Liver (tissue), 9 donors: ENCODE results near the gene GHRL. TPM values are rescaled to one million over a fixed set of nuclear protein-coding genes. Genes with fewer than 3 reads are reported as not detected.

ENCODE experiments used
- DNase-seq: peaks from one replicate; pipeline ENCODE4 v3.0.0-alpha.2; 2017; ENCODE audit warnings: low spot score
- H3K27ac ChIP-seq, 2 donors: one replicate each; pipeline ENCODE4 v1.7.0; 2013; ENCODE audit warnings: inconsistent platforms in 2 of 2, low read length in 2 of 2, control low read depth in 1 of 2, low read depth in 1 of 2, mild to moderate bottlenecking in 1 of 2
- H3K27me3 ChIP-seq, 4 donors: one replicate each; pipeline versions ENCODE4 v1.6.1 to v1.7.0; 2013; ENCODE audit warnings: low read length in 3 of 4, inconsistent platforms in 1 of 4, mild to moderate bottlenecking in 1 of 4, moderate library complexity in 1 of 4; ENCODE audit not compliant: control insufficient read depth in 4 of 4, insufficient read depth in 4 of 4
- H3K36me3 ChIP-seq, 4 donors: one replicate each; pipeline versions ENCODE4 v1.6.1 to v1.7.0; 2013; ENCODE audit warnings: low read length in 3 of 4, mild to moderate bottlenecking in 3 of 4, low read depth in 1 of 4, moderate library complexity in 1 of 4; ENCODE audit not compliant: control insufficient read depth in 4 of 4, insufficient read depth in 3 of 4
- H3K4me1 ChIP-seq, 4 donors: one replicate each; pipeline versions ENCODE4 v1.6.1 to v1.7.0; 2013; ENCODE audit warnings: low read length in 3 of 4, mild to moderate bottlenecking in 3 of 4, moderate library complexity in 1 of 4; ENCODE audit not compliant: control insufficient read depth in 4 of 4, insufficient read depth in 4 of 4
- H3K4me3 ChIP-seq, 3 donors: one replicate each; pipeline versions ENCODE4 v1.6.1 to v1.7.0; 2013; ENCODE audit warnings: low read length in 3 of 3, control low read depth in 1 of 3, low read depth in 1 of 3, mild to moderate bottlenecking in 1 of 3
- H3K9ac ChIP-seq, 2 donors: one replicate each; pipeline ENCODE4 v1.7.0; 2013; ENCODE audit warnings: low read length in 2 of 2, mild to moderate bottlenecking in 2 of 2, moderate library complexity in 2 of 2, control low read depth in 1 of 2, low read depth in 1 of 2
- H3K9me3 ChIP-seq, 4 donors: one replicate each; pipeline versions ENCODE4 v1.6.1 to v1.7.0; 2013; ENCODE audit warnings: low read length in 3 of 4; ENCODE audit not compliant: control insufficient read depth in 4 of 4
- EGR1 ChIP-seq, 2 donors: IDR thresholded peaks; 2 replicates each; pipeline ENCODE4 v1.6.1; 2016 to 2018; ENCODE audit warnings: antibody characterized with exemption in 2 of 2, low read depth in 2 of 2
- FOXA1 ChIP-seq: IDR thresholded peaks from 2 replicates; pipeline ENCODE4 v1.6.1; 2016; ENCODE audit warnings: antibody characterized with exemption
- GABPA ChIP-seq, 2 donors: IDR thresholded peaks in 1 of 2; conservative IDR thresholded peaks in 1 of 2; 2 replicates each; pipeline ENCODE4 v1.6.1; 2016; ENCODE audit warnings: antibody characterized with exemption in 2 of 2, mild to moderate bottlenecking in 1 of 2, moderate library complexity in 1 of 2
- HNF4A ChIP-seq, 2 donors: conservative IDR thresholded peaks; 2 replicates each; pipeline ENCODE4 v1.6.1; 2016; ENCODE audit warnings: antibody characterized with exemption in 2 of 2, mild to moderate bottlenecking in 2 of 2
- JUND ChIP-seq, 2 donors: IDR thresholded peaks; 2 replicates each; pipeline ENCODE4 v1.6.1; 2016; ENCODE audit warnings: antibody characterized with exemption in 2 of 2
- RAD21 ChIP-seq, 2 donors: IDR thresholded peaks; 2 replicates each; pipeline ENCODE4 v1.6.1; 2016; ENCODE audit warnings: antibody characterized with exemption in 2 of 2, mild to moderate bottlenecking in 2 of 2
- RXRA ChIP-seq, 2 donors: IDR thresholded peaks; 2 replicates each; pipeline ENCODE4 v1.6.1; 2017 to 2018; ENCODE audit warnings: antibody characterized with exemption in 2 of 2, mild to moderate bottlenecking in 1 of 2
- TAF1 ChIP-seq: conservative IDR thresholded peaks from 2 replicates; pipeline ENCODE4 v1.6.1; 2016; ENCODE audit warnings: antibody characterized with exemption, mild to moderate bottlenecking
- YY1 ChIP-seq: IDR thresholded peaks from 2 replicates; pipeline ENCODE4 v1.6.1; 2016; ENCODE audit warnings: antibody characterized with exemption, mild to moderate bottlenecking
- whole genome bisulfite sequencing: extraction: QIAGEN DNeasy Blood & Tissue Kit; methylation state at CpG from one replicate; pipeline ENCODE4 v1.1.7; 2013; 5-methylcytosine and 5-hydroxymethylcytosine counted together
- polyA plus RNA-seq, 2 donors: library from polyadenylated mRNA; stranded (reverse) in 1 of 2; unstranded in 1 of 2; fragments of 200-250 nt in 1 of 2; fragments of >200 nt in 1 of 2; fragmentation: Nextera tagmentation in 1 of 2; extraction: Ambion mirVana in 1 of 2; gene quantifications; one replicate each; pipeline versions ENCODE4 v1.2.1 to v1.2.3, GENCODE V29; 2013 to 2015
- total RNA-seq, 2 donors: library from RNA; depleted of rRNA; stranded (reverse); fragments of >200 nt; gene quantifications; one replicate each; pipeline ENCODE4 v1.2.3, GENCODE V29; 2014
- TF ChIP-seq, protein P1 (sequence below): fragments of 150-350 bp; IDR thresholded peaks from 2 replicates; pipeline ENCODE4 v1.5.1; 2017; ENCODE audit warnings: improper control_type of control experiment, low read depth, low read length; ENCODE audit not compliant: missing input control
- TF ChIP-seq, protein P2 (sequence below): IDR thresholded peaks from 2 replicates; pipeline ENCODE4 v1.6.1; 2016; ENCODE audit warnings: antibody characterized with exemption
- TF ChIP-seq, protein P3 (sequence below): IDR thresholded peaks from 2 replicates; pipeline ENCODE4 v1.6.1; 2016; ENCODE audit warnings: antibody characterized with exemption, mild to moderate bottlenecking
- donor health status: healthy.
- donor health status: healthy.
- donor health status: healthy.
- donor health status: healthy.
- donor health status: healthy.

The GHRL gene
- total and polyA plus RNA-seq, 4 donors: 0.08 to 1.3 (median 0.27) TPM

DNA sequence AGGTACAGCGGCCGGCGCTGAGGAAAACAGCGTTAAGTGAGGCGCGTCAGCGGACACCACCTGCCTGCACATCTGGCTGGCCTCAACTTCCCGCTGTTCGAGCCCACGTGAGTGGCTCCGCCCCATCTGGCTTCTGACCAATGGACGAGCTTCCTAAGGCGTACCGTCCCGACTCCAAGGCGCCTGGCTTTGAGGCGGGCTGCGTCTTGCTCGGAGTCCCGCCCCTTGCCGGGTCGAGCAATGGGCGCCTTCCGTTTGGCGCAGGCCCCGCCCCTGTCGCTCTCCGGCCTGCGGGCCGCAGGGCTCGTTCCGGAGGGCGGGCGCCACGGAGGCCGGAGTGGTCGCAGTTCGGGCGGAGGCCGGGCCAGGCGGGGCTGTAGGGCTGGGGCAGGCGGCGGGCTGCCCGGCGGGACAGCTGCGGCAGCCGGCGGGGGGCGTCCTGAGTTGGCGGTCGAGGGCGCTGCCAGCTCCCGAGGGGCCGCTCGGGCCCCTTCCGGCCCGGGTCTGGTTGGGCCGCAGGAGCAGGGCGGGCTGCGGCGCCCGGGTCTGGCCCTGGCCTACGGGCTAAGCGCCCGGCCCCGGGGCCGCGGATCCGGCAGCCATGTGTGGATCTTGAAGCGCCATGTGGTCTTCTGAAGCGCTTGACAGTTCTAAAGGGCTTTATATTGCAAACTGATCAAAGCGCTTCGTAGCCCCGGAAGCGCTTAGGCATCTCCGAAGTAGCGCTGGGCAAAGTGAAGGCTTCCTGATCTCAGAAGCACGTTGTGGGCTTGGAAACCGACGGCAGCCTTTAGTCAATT lies 44.4 kb downstream of the GHRL start, which contains the start of gene TATDN2 (continued):
- TF ChIP-seq, protein P1, sequence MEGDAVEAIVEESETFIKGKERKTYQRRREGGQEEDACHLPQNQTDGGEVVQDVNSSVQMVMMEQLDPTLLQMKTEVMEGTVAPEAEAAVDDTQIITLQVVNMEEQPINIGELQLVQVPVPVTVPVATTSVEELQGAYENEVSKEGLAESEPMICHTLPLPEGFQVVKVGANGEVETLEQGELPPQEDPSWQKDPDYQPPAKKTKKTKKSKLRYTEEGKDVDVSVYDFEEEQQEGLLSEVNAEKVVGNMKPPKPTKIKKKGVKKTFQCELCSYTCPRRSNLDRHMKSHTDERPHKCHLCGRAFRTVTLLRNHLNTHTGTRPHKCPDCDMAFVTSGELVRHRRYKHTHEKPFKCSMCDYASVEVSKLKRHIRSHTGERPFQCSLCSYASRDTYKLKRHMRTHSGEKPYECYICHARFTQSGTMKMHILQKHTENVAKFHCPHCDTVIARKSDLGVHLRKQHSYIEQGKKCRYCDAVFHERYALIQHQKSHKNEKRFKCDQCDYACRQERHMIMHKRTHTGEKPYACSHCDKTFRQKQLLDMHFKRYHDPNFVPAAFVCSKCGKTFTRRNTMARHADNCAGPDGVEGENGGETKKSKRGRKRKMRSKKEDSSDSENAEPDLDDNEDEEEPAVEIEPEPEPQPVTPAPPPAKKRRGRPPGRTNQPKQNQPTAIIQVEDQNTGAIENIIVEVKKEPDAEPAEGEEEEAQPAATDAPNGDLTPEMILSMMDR: no peak
- TF ChIP-seq YY1 (peak; percentile 78), GABPA (IDR thresholded peaks at IDR 0.05 in 1 of 2, conservative IDR thresholded peaks at IDR 0.05 in 1 of 2) (peak in 1 of 2 donors; percentile 66), EGR1 (IDR thresholded peaks at IDR 0.05; ENCODE audit: low read depth in 2 of 2) (no peak)
- TF ChIP-seq, protein P2, sequence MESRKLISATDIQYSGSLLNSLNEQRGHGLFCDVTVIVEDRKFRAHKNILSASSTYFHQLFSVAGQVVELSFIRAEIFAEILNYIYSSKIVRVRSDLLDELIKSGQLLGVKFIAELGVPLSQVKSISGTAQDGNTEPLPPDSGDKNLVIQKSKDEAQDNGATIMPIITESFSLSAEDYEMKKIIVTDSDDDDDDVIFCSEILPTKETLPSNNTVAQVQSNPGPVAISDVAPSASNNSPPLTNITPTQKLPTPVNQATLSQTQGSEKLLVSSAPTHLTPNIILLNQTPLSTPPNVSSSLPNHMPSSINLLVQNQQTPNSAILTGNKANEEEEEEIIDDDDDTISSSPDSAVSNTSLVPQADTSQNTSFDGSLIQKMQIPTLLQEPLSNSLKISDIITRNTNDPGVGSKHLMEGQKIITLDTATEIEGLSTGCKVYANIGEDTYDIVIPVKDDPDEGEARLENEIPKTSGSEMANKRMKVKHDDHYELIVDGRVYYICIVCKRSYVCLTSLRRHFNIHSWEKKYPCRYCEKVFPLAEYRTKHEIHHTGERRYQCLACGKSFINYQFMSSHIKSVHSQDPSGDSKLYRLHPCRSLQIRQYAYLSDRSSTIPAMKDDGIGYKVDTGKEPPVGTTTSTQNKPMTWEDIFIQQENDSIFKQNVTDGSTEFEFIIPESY: no peak

DNA sequence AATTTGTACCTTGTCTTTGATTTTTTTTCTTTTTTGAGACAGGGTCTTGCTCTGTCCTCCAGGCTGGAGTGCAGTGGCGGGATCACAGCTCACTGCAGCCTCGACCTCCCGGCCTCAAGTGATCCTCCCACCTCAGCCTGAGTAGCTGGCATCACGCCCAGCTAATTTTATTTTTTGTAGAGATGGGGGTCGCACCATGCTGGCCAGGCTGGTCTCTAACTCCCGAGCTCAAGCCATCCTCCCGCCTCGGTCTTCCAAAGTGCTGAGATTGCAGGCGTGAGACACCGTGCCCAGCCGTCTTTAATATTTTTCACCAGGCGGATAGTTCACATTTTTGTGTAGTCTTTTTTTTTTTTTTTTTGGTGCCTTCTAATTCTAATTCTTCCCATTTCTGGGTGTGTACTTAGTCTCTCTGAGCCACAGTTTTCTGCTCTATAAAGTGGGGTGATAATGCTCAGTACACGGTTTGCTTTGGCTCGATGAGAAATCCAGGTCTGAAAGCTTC lies 45.0 kb downstream of the GHRL start:
- 59% methylated on average over 14 of the region's 14 CpGs for WGBS
- no peak for DNase-seq

DNA sequence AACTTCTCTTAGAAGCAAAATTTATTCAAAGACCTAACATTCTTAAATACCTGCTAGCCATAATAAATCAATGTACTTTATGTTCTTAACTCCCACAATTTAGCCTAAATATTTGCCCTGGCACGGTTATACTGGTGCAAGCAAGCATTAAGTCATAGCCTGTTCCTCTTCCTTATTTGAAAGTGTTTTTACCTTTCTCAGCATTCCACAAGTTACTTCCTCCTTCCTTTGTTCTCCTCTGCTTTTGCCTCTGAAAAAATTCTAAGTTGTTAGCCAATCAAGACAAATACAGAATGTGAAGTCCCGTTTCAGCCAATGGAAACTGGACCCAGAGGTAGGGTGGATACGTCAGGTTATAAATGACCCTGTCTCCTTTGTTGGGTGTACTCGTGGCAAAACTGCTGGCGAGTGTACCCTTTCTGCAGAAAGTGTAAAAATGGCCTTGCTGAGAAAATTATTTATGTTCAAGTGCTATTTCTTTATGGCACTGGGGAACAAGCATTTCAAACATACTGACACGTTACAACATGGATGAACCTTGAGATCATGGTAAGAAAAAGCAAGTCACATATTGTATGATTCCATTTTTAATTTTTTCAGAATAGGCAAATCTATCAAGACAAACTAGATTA lies 47.5 kb downstream of the GHRL start:
- no peak for DNase-seq
- Histone ChIP-seq H3K4me1 (peaks cover 2 to 16% (median 10%) of the 10 kb centered on the region in 4 donors), H3K9me3 (peaks cover 0 to 10% (median 2%) of the 10 kb centered on the region in 4 donors), H3K27me3 (no peaks in the 10 kb centered on the region), H3K4me3 (no peak overlapping the region), H3K36me3 (peaks cover 6 to 11% (median 10%) of the 10 kb centered on the region in 4 donors), H3K27ac (no peak overlapping the region), H3K9ac (no peak overlapping the region)
- 92% methylated on average over 6 of the region's 6 CpGs for WGBS
- TF ChIP-seq RXRA (IDR thresholded peaks at IDR 0.05) (no peak), TAF1 (no peak), HNF4A (conservative IDR thresholded peaks at IDR 0.05) (no peak)
- TF ChIP-seq, protein P1: no peak
- TF ChIP-seq, protein P3, sequence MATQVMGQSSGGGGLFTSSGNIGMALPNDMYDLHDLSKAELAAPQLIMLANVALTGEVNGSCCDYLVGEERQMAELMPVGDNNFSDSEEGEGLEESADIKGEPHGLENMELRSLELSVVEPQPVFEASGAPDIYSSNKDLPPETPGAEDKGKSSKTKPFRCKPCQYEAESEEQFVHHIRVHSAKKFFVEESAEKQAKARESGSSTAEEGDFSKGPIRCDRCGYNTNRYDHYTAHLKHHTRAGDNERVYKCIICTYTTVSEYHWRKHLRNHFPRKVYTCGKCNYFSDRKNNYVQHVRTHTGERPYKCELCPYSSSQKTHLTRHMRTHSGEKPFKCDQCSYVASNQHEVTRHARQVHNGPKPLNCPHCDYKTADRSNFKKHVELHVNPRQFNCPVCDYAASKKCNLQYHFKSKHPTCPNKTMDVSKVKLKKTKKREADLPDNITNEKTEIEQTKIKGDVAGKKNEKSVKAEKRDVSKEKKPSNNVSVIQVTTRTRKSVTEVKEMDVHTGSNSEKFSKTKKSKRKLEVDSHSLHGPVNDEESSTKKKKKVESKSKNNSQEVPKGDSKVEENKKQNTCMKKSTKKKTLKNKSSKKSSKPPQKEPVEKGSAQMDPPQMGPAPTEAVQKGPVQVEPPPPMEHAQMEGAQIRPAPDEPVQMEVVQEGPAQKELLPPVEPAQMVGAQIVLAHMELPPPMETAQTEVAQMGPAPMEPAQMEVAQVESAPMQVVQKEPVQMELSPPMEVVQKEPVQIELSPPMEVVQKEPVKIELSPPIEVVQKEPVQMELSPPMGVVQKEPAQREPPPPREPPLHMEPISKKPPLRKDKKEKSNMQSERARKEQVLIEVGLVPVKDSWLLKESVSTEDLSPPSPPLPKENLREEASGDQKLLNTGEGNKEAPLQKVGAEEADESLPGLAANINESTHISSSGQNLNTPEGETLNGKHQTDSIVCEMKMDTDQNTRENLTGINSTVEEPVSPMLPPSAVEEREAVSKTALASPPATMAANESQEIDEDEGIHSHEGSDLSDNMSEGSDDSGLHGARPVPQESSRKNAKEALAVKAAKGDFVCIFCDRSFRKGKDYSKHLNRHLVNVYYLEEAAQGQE: no peak

More for the DNA sequence above, 45.0 kb downstream of the GHRL start:
- H3K27me3 ChIP-seq: no peaks in the 10 kb centered on the region
- peak overlapping the region; percentile 72 to 90 (median 78) for H3K4me3 ChIP-seq
- H3K4me1 ChIP-seq: peaks cover 2 to 25% (median 14%) of the 10 kb centered on the region in 4 donors
- H3K27ac ChIP-seq: peak overlapping the region; percentile 56 to 70
- no peak overlapping the region for H3K9ac ChIP-seq
- peaks cover 0 to 11% (median 9%) of the 10 kb centered on the region in 4 donors for H3K36me3 ChIP-seq
- peaks cover 0 to 10% (median 2%) of the 10 kb centered on the region in 4 donors for H3K9me3 ChIP-seq
- no peak for TF ChIP-seq FOXA1
- no peak for TF ChIP-seq EGR1 (IDR thresholded peaks at IDR 0.05; ENCODE audit: low read depth in 2 of 2)
- no peak for TF ChIP-seq RAD21 (IDR thresholded peaks at IDR 0.05)
- no peak for TF ChIP-seq JUND (IDR thresholded peaks at IDR 0.05)
